GM23248 (cell line): ENCODE data around the gene SAMD8. TPM values are rescaled to one million over a fixed set of nuclear protein-coding genes. Genes with fewer than 3 reads are reported as not detected.
"Not testable (repeated sequence)": the region's sequence is repeated elsewhere in the genome, so short reads cannot be mapped to it uniquely, and the experiment has no call there.

ENCODE experiments used
- DNase-seq: peaks from one replicate; pipeline ENCODE4 v3.0.0-alpha.2; 2015
- H2AFZ ChIP-seq: fragments of 200-600 bp; sonication (generic); 2 replicates; pipeline ENCODE4 v1.6.1; 2016; ENCODE audit warnings: antibody characterized with exemption
- H3F3A ChIP-seq: fragments of 200-600 bp; sonication (generic); 2 replicates; pipeline ENCODE4 v1.6.1; 2016; ENCODE audit warnings: mild to moderate bottlenecking, antibody characterized with exemption, mixed run types; ENCODE audit not compliant: insufficient read depth
- H3K27ac ChIP-seq: fragments of 200-600 bp; sonication (generic); 2 replicates; pipeline ENCODE4 v1.5.1; 2016; ENCODE audit warnings: mild to moderate bottlenecking
- H3K27me3 ChIP-seq: fragments of 200-600 bp; sonication (generic); replicated peaks from 2 replicates; pipeline ENCODE4 v1.6.1; 2016; ENCODE audit warnings: mild to moderate bottlenecking; ENCODE audit not compliant: insufficient read depth
- H3K36me3 ChIP-seq: fragments of 200-600 bp; sonication (generic); 2 replicates; pipeline ENCODE4 v1.6.1; 2016; ENCODE audit warnings: low read depth, mild to moderate bottlenecking
- H3K4me1 ChIP-seq: fragments of 200-600 bp; sonication (generic); 2 replicates; pipeline ENCODE4 v1.6.1; 2016; ENCODE audit warnings: mild to moderate bottlenecking; ENCODE audit not compliant: insufficient read depth
- H3K4me2 ChIP-seq: fragments of 200-600 bp; sonication (generic); one replicate; pipeline ENCODE4 v1.6.1; 2016; ENCODE audit warnings: mild to moderate bottlenecking; ENCODE audit not compliant: unreplicated experiment
- H3K4me3 ChIP-seq: fragments of 200-600 bp; sonication (generic); 2 replicates; pipeline ENCODE4 v1.5.1; 2016; ENCODE audit warnings: mild to moderate bottlenecking
- H3K79me2 ChIP-seq: fragments of 200-600 bp; sonication (generic); 2 replicates; pipeline ENCODE4 v1.6.1; 2016; ENCODE audit warnings: mild to moderate bottlenecking; ENCODE audit not compliant: insufficient read depth
- H3K9ac ChIP-seq: fragments of 200-600 bp; sonication (generic); 2 replicates; pipeline ENCODE4 v1.6.1; 2016; ENCODE audit warnings: mild to moderate bottlenecking
- H3K9me2 ChIP-seq: fragments of 200-600 bp; sonication (generic); 2 replicates; pipeline ENCODE4 v1.6.1; 2016; ENCODE audit warnings: mixed run types, mild to moderate bottlenecking, moderate library complexity; ENCODE audit not compliant: insufficient read depth
- H3K9me3 ChIP-seq: fragments of 200-600 bp; sonication (generic); one replicate; pipeline ENCODE4 v1.6.1; 2017; ENCODE audit warnings: low read depth
- H4K20me1 ChIP-seq: fragments of 200-600 bp; sonication (generic); 2 replicates; pipeline ENCODE4 v1.6.0; 2016; ENCODE audit not compliant: insufficient read depth
- EZH2 ChIP-seq: fragments of 200-600 bp; sonication (generic); IDR thresholded peaks from 2 replicates; pipeline ENCODE4 v1.6.1; 2018; ENCODE audit warnings: antibody characterized with exemption, mild to moderate bottlenecking; ENCODE audit not compliant: insufficient read depth, poor library complexity, severe bottlenecking
- EZH2phosphoT487 ChIP-seq: fragments of 200-600 bp; sonication (generic); IDR thresholded peaks from 2 replicates; pipeline ENCODE4 v1.6.1; 2018; ENCODE audit warnings: antibody characterized with exemption, moderate library complexity, mild to moderate bottlenecking, low read depth; ENCODE audit not compliant: insufficient read depth
- WGBS, 2 experiments: methylation state at CpG; one replicate each; pipeline ENCODE4 v1.1.6; 2015 to 2017; ENCODE audit warnings: low lambda C conversion rate in 2 of 2, low coverage in 1 of 2; ENCODE audit errors: missing lambda C conversion rate in 2 of 2; 5-methylcytosine and 5-hydroxymethylcytosine counted together
- in situ Hi-C: fragments of 300-500 bp; cut with MboI; formaldehyde crosslinking; loops from 2 replicates; pipeline ENCODE4 v1.15.0; 2020
- polyA plus RNA-seq: library from polyadenylated mRNA; unstranded; fragments of >200 nt; fragmentation: Nextera tagmentation; extraction: Ambion mirVana; gene quantifications from 2 replicates; pipeline ENCODE4 v1.2.1, GENCODE V29; 2016
- total RNA-seq: library from RNA; depleted of rRNA; stranded (reverse); fragments of >200 nt; shearing (Covaris generic); gene quantifications from 2 replicates; pipeline ENCODE4 v1.2.3, GENCODE V29; 2014

The SAMD8 gene
- total and polyA plus RNA-seq, 2 experiments from 2014 or later = 16.9 to 30.5 TPM

- WGBS, 2 experiments = 97 to 98% methylated on average over 4 of the region's 4 CpGs
- no peaks in the 10 kb centered on the region; the same call in 1 of the 2 replicates for H4K20me1 ChIP-seq
- TF ChIP-seq EZH2phosphoT487 (no peak), EZH2 (no peak)
These were observed 108.8 kb downstream of the SAMD8 start for GRCh38 chr10:75220274-75220673.

GRCh38 chr10:75221492-75221891 lies 110.0 kb downstream of the SAMD8 start:
- H3K4me1 ChIP-seq = peaks cover 41% of the 10 kb centered on the region
- H4K20me1 ChIP-seq, H3K4me2 ChIP-seq, H3K9me2 ChIP-seq, H2AFZ ChIP-seq, H3K4me3 ChIP-seq, H3K9ac ChIP-seq, DNase-seq, in situ Hi-C loops, H3K27me3 ChIP-seq, H3K9me3 ChIP-seq: not testable (repeated sequence)
- H3K79me2 ChIP-seq = peaks cover 91% of the 10 kb centered on the region
- H3F3A ChIP-seq = peaks cover 76% of the 10 kb centered on the region
- H3K36me3 ChIP-seq = peaks cover 72% of the 10 kb centered on the region
- WGBS, 2 experiments = 84 to 87% methylated on average over 8 of the region's 8 CpGs
- 0 out of 2 replicates have a peak overlapping the region, but pooled peaks have one; percentile 3 for H3K27ac ChIP-seq

More at GRCh38 chr10:75220274-75220673, 108.8 kb downstream of the SAMD8 start:
- no peak overlapping the region for H3K27ac ChIP-seq
- H3K79me2 ChIP-seq = peaks cover 95% of the 10 kb centered on the region
- H3K9me3 ChIP-seq = no peaks in the 10 kb centered on the region
- in situ Hi-C loops = no loop called here
- no peak overlapping the region for H3K4me3 ChIP-seq
- no peak for DNase-seq
- H3K36me3 ChIP-seq = peaks cover 83% of the 10 kb centered on the region
- H2AFZ ChIP-seq = no peak overlapping the region
- H3K9me2 ChIP-seq = no peaks in the 10 kb centered on the region
- peaks cover 43% of the 10 kb centered on the region for H3K4me1 ChIP-seq
- H3K27me3 ChIP-seq = no peaks in the 10 kb centered on the region
- no peak overlapping the region for H3K4me2 ChIP-seq
- H3K9ac ChIP-seq = no peak overlapping the region
- peaks cover 76% of the 10 kb centered on the region for H3F3A ChIP-seq

- no peak overlapping the region for H3K4me2 ChIP-seq
- peaks cover 91% of the 10 kb centered on the region for H3K79me2 ChIP-seq
- peaks cover 16% of the 10 kb centered on the region for H4K20me1 ChIP-seq
- in situ Hi-C loops = no loop called here
- H3K4me1 ChIP-seq = peaks cover 46% of the 10 kb centered on the region
- no peak for DNase-seq
- no peaks in the 10 kb centered on the region for H3K27me3 ChIP-seq
- 70 to 72% methylated on average over 2 of the region's 2 CpGs for WGBS, 2 experiments
- no peaks in the 10 kb centered on the region for H3K9me2 ChIP-seq
- peak overlapping the region; percentile 91 for H3K27ac ChIP-seq
- TF ChIP-seq EZH2 (no peak), EZH2phosphoT487 (no peak)
- no peaks in the 10 kb centered on the region for H3K9me3 ChIP-seq
- no peak overlapping the region for H2AFZ ChIP-seq
- H3K9ac ChIP-seq = 0 out of 2 replicates have a peak overlapping the region, but pooled peaks have one; percentile 2
- no peak overlapping the region for H3K4me3 ChIP-seq
- peaks cover 68% of the 10 kb centered on the region for H3F3A ChIP-seq
- H3K36me3 ChIP-seq = peaks cover 55% of the 10 kb centered on the region
These were observed 112.1 kb downstream of the SAMD8 start for GRCh38 chr10:75223507-75223906.

GRCh38 chr10:75226095-75226494 lies 114.6 kb downstream of the SAMD8 start:
- in situ Hi-C loops = loop anchor here (25.0 kb wide), 1 partner anchor 964 kb away; no protein-coding TSS in a partner anchor
- TF ChIP-seq EZH2phosphoT487 = no peak
- no peak for TF ChIP-seq EZH2
- H3K4me3 ChIP-seq = peak overlapping the region; percentile 37
- H3K9me2 ChIP-seq = no peaks in the 10 kb centered on the region
- peaks cover 19% of the 10 kb centered on the region for H4K20me1 ChIP-seq
- peaks cover 65% of the 10 kb centered on the region for H3K4me1 ChIP-seq
- no peak for DNase-seq
- peak overlapping the region; percentile 72 for H3K9ac ChIP-seq
- H3K4me2 ChIP-seq = peak overlapping the region; percentile 77
- peaks cover 79% of the 10 kb centered on the region for H3F3A ChIP-seq
- H3K79me2 ChIP-seq = peaks cover 87% of the 10 kb centered on the region
- no peaks in the 10 kb centered on the region for H3K27me3 ChIP-seq
- H3K27ac ChIP-seq = peak overlapping the region; percentile 91
- no peak overlapping the region for H2AFZ ChIP-seq
- H3K9me3 ChIP-seq = no peaks in the 10 kb centered on the region
- peaks cover 57% of the 10 kb centered on the region for H3K36me3 ChIP-seq
- WGBS, 2 experiments = 26 to 29% methylated on average over 2 of the region's 2 CpGs

GRCh38 chr10:75226656-75227055 lies 115.2 kb downstream of the SAMD8 start:
- Histone ChIP-seq H3K27me3 (no peaks in the 10 kb centered on the region), H3K9ac (peak overlapping the region; percentile 72)
- in situ Hi-C loops = loop anchor here (25.0 kb wide), 1 partner anchor 964 kb away; no protein-coding TSS in a partner anchor

More at GRCh38 chr10:75226656-75227055, 115.2 kb downstream of the SAMD8 start:
- peaks cover 19% of the 10 kb centered on the region for H4K20me1 ChIP-seq
- H3K9me3 ChIP-seq = no peaks in the 10 kb centered on the region
- H3K36me3 ChIP-seq = peaks cover 57% of the 10 kb centered on the region
- TF ChIP-seq EZH2phosphoT487 = no peak
- no peak for TF ChIP-seq EZH2
- peak overlapping the region; percentile 5 for H3K4me2 ChIP-seq
- no peak overlapping the region for H2AFZ ChIP-seq
- H3K27ac ChIP-seq = peak overlapping the region; percentile 91
- 87 to 92% methylated on average over 5 of the region's 5 CpGs for WGBS, 2 experiments
- H3K79me2 ChIP-seq = peaks cover 87% of the 10 kb centered on the region
- H3F3A ChIP-seq = peaks cover 79% of the 10 kb centered on the region
- H3K9me2 ChIP-seq = no peaks in the 10 kb centered on the region
- H3K4me3 ChIP-seq = no peak overlapping the region
- H3K4me1 ChIP-seq = peaks cover 65% of the 10 kb centered on the region
- DNase-seq = no peak
